OCI-LY1 (cell line): ENCODE data around the gene ARL15.

Experiments
- H2AFZ ChIP-seq: fragments of 200-600 bp; sonication (generic), shearing (Covaris generic); 2 replicates; pipeline ENCODE4 v1.6.0; 2014; ENCODE audit warnings: antibody characterized with exemption, mild to moderate bottlenecking, low read length
- H3F3A ChIP-seq: fragments of 200-600 bp; sonication (generic), shearing (Covaris generic); 2 replicates; pipeline ENCODE4 v1.6.0; 2014; ENCODE audit warnings: mild to moderate bottlenecking, antibody characterized with exemption, low read length, moderate library complexity; ENCODE audit not compliant: insufficient read depth
- H3K27ac ChIP-seq: fragments of 200-600 bp; sonication (generic); 2 replicates; pipeline ENCODE4 v1.5.1; 2014; ENCODE audit warnings: low read length, mixed run types, mild to moderate bottlenecking, low read depth; ENCODE audit not compliant: poor library complexity, severe bottlenecking
- H3K27me3 ChIP-seq: fragments of 200-600 bp; sonication (generic); 2 replicates; pipeline ENCODE4 v1.6.0; 2014; ENCODE audit warnings: antibody characterized with exemption, mild to moderate bottlenecking, low read length, moderate library complexity; ENCODE audit not compliant: insufficient read depth
- H3K36me3 ChIP-seq: fragments of 200-600 bp; sonication (generic); 2 replicates; pipeline ENCODE4 v1.6.1; 2014; ENCODE audit warnings: mild to moderate bottlenecking, antibody characterized with exemption, low read length, moderate library complexity, mixed read lengths; ENCODE audit not compliant: insufficient read depth
- H3K4me1 ChIP-seq: fragments of 200-600 bp; sonication (generic); 2 replicates; pipeline ENCODE4 v1.5.1; 2014; ENCODE audit warnings: mild to moderate bottlenecking, low read length, moderate library complexity; ENCODE audit not compliant: insufficient read depth, severe bottlenecking
- H3K4me2 ChIP-seq: fragments of 200-600 bp; sonication (generic), shearing (Covaris generic); 2 replicates; pipeline ENCODE4 v1.6.1; 2014; ENCODE audit warnings: low read length
- H3K4me3 ChIP-seq: fragments of 200-600 bp; sonication (generic); 2 replicates; pipeline ENCODE4 v1.5.1; 2014; ENCODE audit warnings: low read length, low read depth, mild to moderate bottlenecking, mixed read lengths; ENCODE audit not compliant: poor library complexity, severe bottlenecking
- H3K79me2 ChIP-seq: fragments of 200-600 bp; shearing (Covaris generic); 2 replicates; pipeline ENCODE4 v1.6.1; 2016; ENCODE audit warnings: mixed run types, low read length, mixed read lengths; ENCODE audit not compliant: insufficient read depth
- H3K9ac ChIP-seq: fragments of 200-600 bp; sonication (generic), shearing (Covaris generic); 2 replicates; pipeline ENCODE4 v1.6.1; 2014; ENCODE audit warnings: mild to moderate bottlenecking, low read length, mixed read lengths
- H3K9me2 ChIP-seq: fragments of 200-600 bp; sonication (generic), shearing (Covaris generic); 2 replicates; pipeline ENCODE4 v1.6.1; 2014; ENCODE audit warnings: low read depth, mild to moderate bottlenecking, low read length, mixed read lengths
- H3K9me3 ChIP-seq: fragments of 200-600 bp; shearing (Covaris generic); 2 replicates; pipeline ENCODE4 v1.6.1; 2014; ENCODE audit warnings: low read length, mixed read lengths
- H4K20me1 ChIP-seq: fragments of 200-600 bp; sonication (generic), shearing (Covaris generic); 2 replicates; pipeline ENCODE4 v1.6.0; 2016; ENCODE audit warnings: mild to moderate bottlenecking, low read length; ENCODE audit not compliant: insufficient read depth
- EZH2 ChIP-seq: fragments of 200-600 bp; sonication (generic), shearing (Covaris generic); IDR thresholded peaks from 2 replicates; pipeline ENCODE4 v1.8.0; 2017; ENCODE audit warnings: borderline replicate concordance, mixed run types, mild to moderate bottlenecking, antibody characterized with exemption, low read length, moderate library complexity, mixed read lengths
- TF ChIP-seq, protein P1 (sequence below): fragments of 200-600 bp; sonication (generic), shearing (Covaris generic); IDR thresholded peaks from 2 replicates; pipeline ENCODE4 v1.5.1; 2017; ENCODE audit warnings: mild to moderate bottlenecking, antibody characterized with exemption, low read length, moderate library complexity, mixed read lengths

Gene ARL15

DNA sequence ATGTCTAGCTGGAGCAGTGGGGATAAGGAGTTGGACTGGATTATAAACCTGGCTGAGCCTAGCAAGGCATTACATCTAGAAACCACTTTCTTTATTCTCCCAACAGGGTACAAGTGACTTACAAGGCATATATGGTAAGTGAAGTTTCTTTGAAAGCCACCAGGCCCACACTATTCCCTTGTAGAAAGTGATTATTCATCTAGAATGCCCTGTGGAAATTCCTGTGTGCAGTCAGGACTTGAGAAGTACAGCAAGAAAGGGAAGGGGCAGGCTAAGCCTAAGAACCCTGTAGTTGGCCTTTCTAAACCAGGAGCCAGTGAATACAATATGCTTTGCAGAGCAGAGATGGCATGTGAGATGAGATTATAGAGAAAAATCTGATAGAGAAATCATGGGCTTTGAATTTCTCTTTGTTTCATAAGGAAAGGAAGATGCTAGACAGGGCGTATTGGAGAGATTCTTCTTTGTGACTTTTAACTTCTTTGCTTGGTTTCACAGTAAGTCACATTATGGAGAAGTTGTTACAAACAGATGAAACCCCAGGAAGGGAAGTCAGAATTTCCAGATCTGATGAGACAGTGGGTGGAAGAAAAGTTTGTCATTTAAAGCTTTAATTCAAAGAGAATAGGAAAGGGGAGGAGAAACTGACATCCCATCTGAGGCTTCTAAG lies 428.2 kb downstream of the ARL15 start:
- Histone ChIP-seq H3K79me2 (no peaks in the 10 kb centered on the region), H4K20me1 (no peaks in the 10 kb centered on the region), H3F3A (no peaks in the 10 kb centered on the region), H3K9ac (no peak overlapping the region), H3K9me3 (no peaks in the 10 kb centered on the region), H2AFZ (no peak overlapping the region), H3K4me2 (no peak overlapping the region), H3K27me3 (no peaks in the 10 kb centered on the region), H3K36me3 (peaks cover 58% of the 10 kb centered on the region), H3K4me1 (no peaks in the 10 kb centered on the region), H3K27ac (no peak overlapping the region), H3K9me2 (no peaks in the 10 kb centered on the region), H3K4me3 (no peak overlapping the region)
- TF ChIP-seq, protein P1, sequence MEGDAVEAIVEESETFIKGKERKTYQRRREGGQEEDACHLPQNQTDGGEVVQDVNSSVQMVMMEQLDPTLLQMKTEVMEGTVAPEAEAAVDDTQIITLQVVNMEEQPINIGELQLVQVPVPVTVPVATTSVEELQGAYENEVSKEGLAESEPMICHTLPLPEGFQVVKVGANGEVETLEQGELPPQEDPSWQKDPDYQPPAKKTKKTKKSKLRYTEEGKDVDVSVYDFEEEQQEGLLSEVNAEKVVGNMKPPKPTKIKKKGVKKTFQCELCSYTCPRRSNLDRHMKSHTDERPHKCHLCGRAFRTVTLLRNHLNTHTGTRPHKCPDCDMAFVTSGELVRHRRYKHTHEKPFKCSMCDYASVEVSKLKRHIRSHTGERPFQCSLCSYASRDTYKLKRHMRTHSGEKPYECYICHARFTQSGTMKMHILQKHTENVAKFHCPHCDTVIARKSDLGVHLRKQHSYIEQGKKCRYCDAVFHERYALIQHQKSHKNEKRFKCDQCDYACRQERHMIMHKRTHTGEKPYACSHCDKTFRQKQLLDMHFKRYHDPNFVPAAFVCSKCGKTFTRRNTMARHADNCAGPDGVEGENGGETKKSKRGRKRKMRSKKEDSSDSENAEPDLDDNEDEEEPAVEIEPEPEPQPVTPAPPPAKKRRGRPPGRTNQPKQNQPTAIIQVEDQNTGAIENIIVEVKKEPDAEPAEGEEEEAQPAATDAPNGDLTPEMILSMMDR = no peak
- TF ChIP-seq EZH2 = no peak

DNA sequence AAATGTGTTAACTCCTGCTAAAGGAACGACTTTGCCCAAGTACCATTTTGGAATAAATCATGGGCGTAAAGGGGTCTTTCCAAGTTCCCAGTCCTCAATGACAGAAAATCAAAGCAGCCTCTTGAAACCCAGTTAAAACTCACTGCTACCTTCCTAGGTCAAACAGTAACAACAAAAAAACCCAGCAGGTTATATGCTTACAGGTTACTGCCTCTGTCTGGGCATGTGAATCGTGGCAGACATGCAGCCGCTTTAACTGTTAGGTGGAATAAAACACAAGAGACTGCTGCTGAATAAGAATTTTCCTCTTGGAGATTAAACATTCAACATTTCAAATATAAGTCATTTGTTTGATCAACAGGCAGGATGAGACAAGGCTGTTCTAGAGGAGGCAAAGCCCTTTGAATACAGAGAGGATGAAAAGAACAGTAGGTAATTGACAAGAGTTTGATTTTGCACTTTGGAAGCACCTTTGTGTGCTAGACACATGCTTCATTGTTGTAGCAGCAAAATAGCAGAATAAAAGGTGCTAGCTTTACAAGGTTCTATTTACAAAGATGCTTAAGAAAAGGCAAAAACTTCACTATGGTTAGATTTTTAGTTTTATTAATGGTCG lies 430.6 kb downstream of the ARL15 start:
- Histone ChIP-seq H3K4me2 (no peak overlapping the region), H3K27me3 (no peaks in the 10 kb centered on the region), H3K4me3 (no peak overlapping the region), H3K9ac (no peak overlapping the region), H4K20me1 (no peaks in the 10 kb centered on the region), H3K4me1 (no peaks in the 10 kb centered on the region), H3K27ac (no peak overlapping the region), H3K9me3 (no peaks in the 10 kb centered on the region), H3K79me2 (no peaks in the 10 kb centered on the region), H3K36me3 (peaks cover 37% of the 10 kb centered on the region; the same call in 1 of the 2 replicates), H3K9me2 (no peaks in the 10 kb centered on the region), H2AFZ (no peak overlapping the region), H3F3A (no peaks in the 10 kb centered on the region)
- TF ChIP-seq, protein P1 = no peak
- no peak for TF ChIP-seq EZH2

DNA sequence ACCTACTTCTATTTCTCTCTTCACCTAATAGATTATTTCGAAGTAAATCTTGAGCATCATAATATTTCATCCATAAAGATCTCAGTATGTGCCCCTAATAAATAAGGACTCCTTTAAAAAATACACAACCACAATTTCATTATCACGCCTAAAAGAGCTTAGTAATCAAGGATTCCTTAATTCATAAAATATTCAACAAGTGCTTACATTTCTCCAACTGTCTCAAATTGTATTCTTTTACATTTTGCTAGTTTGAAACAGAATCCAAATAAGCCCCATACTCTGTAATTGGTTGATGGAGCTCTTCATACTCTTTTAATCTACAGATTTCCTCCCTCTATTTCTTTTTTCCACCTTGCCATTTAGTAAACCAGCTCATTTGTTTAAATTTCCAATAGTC lies 432.4 kb downstream of the ARL15 start:
- Histone ChIP-seq H3K9ac (no peak overlapping the region), H3K27ac (no peak overlapping the region), H3K4me3 (no peak overlapping the region), H3K4me1 (no peaks in the 10 kb centered on the region), H3K27me3 (no peaks in the 10 kb centered on the region), H3K9me3 (no peaks in the 10 kb centered on the region), H4K20me1 (no peaks in the 10 kb centered on the region), H3K36me3 (peaks cover 22% of the 10 kb centered on the region; the same call in 1 of the 2 replicates), H3K9me2 (no peaks in the 10 kb centered on the region), H2AFZ (no peak overlapping the region), H3K4me2 (no peak overlapping the region), H3F3A (no peaks in the 10 kb centered on the region), H3K79me2 (no peaks in the 10 kb centered on the region)
- TF ChIP-seq, protein P1 = no peak
- TF ChIP-seq EZH2 = no peak
